ENCODE measurements around the gene RNASE7.

The RNASE7 gene

GRCh38 chr14:21061347-21061668, 19.1 kb downstream of the RNASE7 start:
- Histone ChIP-seq H3K36me3 (ENCODE audit: control insufficient read depth in 2 of 2, insufficient read depth in 1 of 2, low read length in 2 of 2) (no peaks in the 10 kb centered on the region), H3K9me3 (ENCODE audit: control insufficient read depth, insufficient read depth, low read depth, low read length) (no peaks in the 10 kb centered on the region), H3K4me3 (ENCODE audit: low read depth, low read length) (no peak overlapping the region), H3K27ac (ENCODE audit: extremely low read depth, low read depth, low read length) (no peak overlapping the region), H3K4me1 (ENCODE audit: control insufficient read depth, insufficient read depth, low read length) (no peaks in the 10 kb centered on the region; the same call in 1 of the 2 replicates)
- TF ChIP-seq ZNF19 (tag by site-specific recombination; IDR thresholded peaks at IDR 0.05; ENCODE audit: low read depth) (no peak), ZNF423 (tag by site-specific recombination; IDR thresholded peaks at IDR 0.05) (no peak), ZNF133 (tag by site-specific recombination; IDR thresholded peaks at IDR 0.05) (no peak), EGR2 (tag by site-specific recombination; IDR thresholded peaks at IDR 0.05; ENCODE audit: low read depth) (peak; percentile 52; the same call in 1 of the 2 replicates), ZFHX2 (tag by site-specific recombination; conservative IDR thresholded peaks at IDR 0.05) (peak; percentile 63), SCRT2 (tag by site-specific recombination; IDR thresholded peaks at IDR 0.05) (no peak), FEZF1 (tag by site-specific recombination; IDR thresholded peaks at IDR 0.05) (no peak), ZNF274 (IDR thresholded peaks at IDR 0.05; ENCODE audit: low read length) (no peak), ZNF274 (tag by site-specific recombination; IDR thresholded peaks at IDR 0.05; ENCODE audit: borderline replicate concordance) (no peak), SETDB1 (IDR thresholded peaks at IDR 0.05; ENCODE audit: insufficient read length, low read length) (no peak)
- TF ChIP-seq, protein P1, sequence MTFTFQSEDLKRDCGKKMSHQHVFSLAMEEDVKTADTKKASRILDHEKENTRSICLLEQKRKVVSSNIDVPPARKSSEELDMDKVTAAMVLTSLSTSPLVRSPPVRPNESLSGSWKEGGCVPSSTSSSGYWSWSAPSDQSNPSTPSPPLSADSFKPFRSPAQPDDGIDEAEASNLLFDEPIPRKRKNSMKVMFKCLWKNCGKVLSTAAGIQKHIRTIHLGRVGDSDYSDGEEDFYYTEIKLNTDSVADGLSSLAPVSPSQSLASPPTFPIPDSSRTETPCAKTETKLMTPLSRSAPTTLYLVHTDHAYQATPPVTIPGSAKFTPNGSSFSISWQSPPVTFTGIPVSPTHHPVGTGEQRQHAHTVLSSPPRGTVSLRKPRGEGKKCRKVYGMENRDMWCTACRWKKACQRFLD (tag by site-specific recombination; IDR thresholded peaks at IDR 0.05): no peak
- TF ChIP-seq, protein P2, sequence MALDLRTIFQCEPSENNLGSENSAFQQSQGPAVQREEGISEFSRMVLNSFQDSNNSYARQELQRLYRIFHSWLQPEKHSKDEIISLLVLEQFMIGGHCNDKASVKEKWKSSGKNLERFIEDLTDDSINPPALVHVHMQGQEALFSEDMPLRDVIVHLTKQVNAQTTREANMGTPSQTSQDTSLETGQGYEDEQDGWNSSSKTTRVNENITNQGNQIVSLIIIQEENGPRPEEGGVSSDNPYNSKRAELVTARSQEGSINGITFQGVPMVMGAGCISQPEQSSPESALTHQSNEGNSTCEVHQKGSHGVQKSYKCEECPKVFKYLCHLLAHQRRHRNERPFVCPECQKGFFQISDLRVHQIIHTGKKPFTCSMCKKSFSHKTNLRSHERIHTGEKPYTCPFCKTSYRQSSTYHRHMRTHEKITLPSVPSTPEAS (tag by site-specific recombination; IDR thresholded peaks at IDR 0.05): no peak
- TF ChIP-seq, protein P3, sequence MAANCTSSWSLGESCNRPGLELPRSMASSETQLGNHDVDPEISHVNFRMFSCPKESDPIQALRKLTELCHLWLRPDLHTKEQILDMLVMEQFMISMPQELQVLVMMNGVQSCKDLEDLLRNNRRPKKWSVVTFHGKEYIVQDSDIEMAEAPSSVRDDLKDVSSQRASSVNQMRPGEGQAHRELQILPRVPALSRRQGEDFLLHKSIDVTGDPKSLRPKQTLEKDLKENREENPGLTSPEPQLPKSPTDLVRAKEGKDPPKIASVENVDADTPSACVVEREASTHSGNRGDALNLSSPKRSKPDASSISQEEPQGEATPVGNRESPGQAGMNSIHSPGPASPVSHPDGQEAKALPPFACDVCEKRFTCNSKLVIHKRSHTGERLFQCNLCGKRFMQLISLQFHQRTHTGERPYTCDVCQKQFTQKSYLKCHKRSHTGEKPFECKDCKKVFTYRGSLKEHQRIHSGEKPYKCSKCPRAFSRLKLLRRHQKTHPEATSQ (tag by site-specific recombination; IDR thresholded peaks at IDR 0.05): no peak
- CTCF ChIA-PET: interaction anchor here (1.2 to 4.3 kb wide), 5 partner anchors 11 to 90 kb away, joined by 4 to 25 read pairs (median 12); no protein-coding TSS in a partner anchor
- POLR2A ChIA-PET: interaction anchor here (1.9 kb wide), 1 partner anchor 10 kb away, joined by 11 read pairs; no protein-coding TSS in a partner anchor

- CTCF ChIA-PET: interaction anchor here (0.7 to 4.3 kb wide), 7 partner anchors 23 to 49 kb away, joined by 3 to 25 read pairs (median 3); no protein-coding TSS in a partner anchor
- H3K27ac ChIP-seq (ENCODE audit: extremely low read depth, low read depth, low read length): no peak overlapping the region
Observed at GRCh38 chr14:21063479-21063878, 21.3 kb downstream of the RNASE7 start.

More at GRCh38 chr14:21063479-21063878, 21.3 kb downstream of the RNASE7 start:
- no peaks in the 10 kb centered on the region for H3K36me3 ChIP-seq (ENCODE audit: control insufficient read depth in 2 of 2, insufficient read depth in 1 of 2, low read length in 2 of 2)
- H3K4me1 ChIP-seq (ENCODE audit: control insufficient read depth, insufficient read depth, low read length): no peaks in the 10 kb centered on the region; the same call in 1 of the 2 replicates
- no peaks in the 10 kb centered on the region for H3K9me3 ChIP-seq (ENCODE audit: control insufficient read depth, insufficient read depth, low read depth, low read length)
- POLR2A ChIA-PET: interaction anchor here (0.8 to 0.9 kb wide), 2 partner anchors 8 to 34 kb away, joined by 3 to 4 read pairs; no protein-coding TSS in a partner anchor
- TF ChIP-seq ZNF664 (tag by site-specific recombination; IDR thresholded peaks at IDR 0.05): peak; percentile 61; the same call in 1 of the 2 replicates
- TF ChIP-seq ZNF623 (tag by site-specific recombination; IDR thresholded peaks at IDR 0.05): peak; percentile 48
- TF ChIP-seq GLIS1 (tag by site-specific recombination; IDR thresholded peaks at IDR 0.05): peak; percentile 95
- no peak for TF ChIP-seq ZNF555 (tag by site-specific recombination; conservative IDR thresholded peaks at IDR 0.05)
- no peak for TF ChIP-seq ZNF18 (tag by site-specific recombination; IDR thresholded peaks at IDR 0.05)
- peak; percentile 32; the same call in 1 of the 2 replicates for TF ChIP-seq ZEB2 (tag by site-specific recombination; IDR thresholded peaks at IDR 0.05)
- no peak overlapping the region for H3K4me3 ChIP-seq (ENCODE audit: low read depth, low read length)

All from HEK293 (cell line).